K562 (cell line): ENCODE data around the gene WDR81. TPM values are rescaled to one million over a fixed set of nuclear protein-coding genes. Genes with fewer than 3 reads are reported as not detected.

ENCODE experiments used
- ARID1B ChIP-seq: fragments of 450-650 bp; IDR thresholded peaks from 2 replicates; pipeline ENCODE4 v1.6.1; 2016; ENCODE audit warnings: antibody characterized with exemption, mild to moderate bottlenecking, inconsistent platforms
- CEBPZ ChIP-seq: fragments of 150-350 bp; IDR thresholded peaks from 2 replicates; pipeline ENCODE4 v1.6.1; 2014; ENCODE audit warnings: low read depth, mild to moderate bottlenecking, low read length, borderline replicate concordance
- CLOCK ChIP-seq: fragments of 250-450 bp; sonication (Bioruptor Pico); IDR thresholded peaks from 2 replicates; pipeline ENCODE4 v1.4.0; 2020; ENCODE audit warnings: mild to moderate bottlenecking, moderate library complexity, borderline replicate concordance
- CREM ChIP-seq: IDR thresholded peaks from 2 replicates; pipeline ENCODE4 v1.6.1; 2014; ENCODE audit warnings: antibody characterized with exemption, low read depth
- EP300 ChIP-seq: IDR thresholded peaks from 2 replicates; pipeline ENCODE4 v1.6.1; 2012; ENCODE audit warnings: low read length, improper control_type of control experiment
- HDGF ChIP-seq: fragments of 450-650 bp; IDR thresholded peaks from 2 replicates; pipeline ENCODE4 v1.6.1; 2016
- HLTF ChIP-seq: fragments of 450-650 bp; IDR thresholded peaks from 2 replicates; pipeline ENCODE4 v1.6.1; 2016
- HMBOX1 ChIP-seq: sonication (generic); IDR thresholded peaks from 2 replicates; pipeline ENCODE4 v1.6.1; 2016
- KDM1A ChIP-seq, 2 experiments: fragments of 450-650 bp; IDR thresholded peaks; 2 replicates each; pipeline ENCODE4 v1.6.1; 2016; ENCODE audit warnings: mild to moderate bottlenecking in 2 of 2
- MXI1 ChIP-seq: IDR thresholded peaks from 2 replicates; pipeline ENCODE4 v1.6.1; 2011; ENCODE audit warnings: low read depth, mild to moderate bottlenecking, improper control_type of control experiment, low read length
- NCOR1 ChIP-seq: fragments of 450-650 bp; IDR thresholded peaks from 2 replicates; pipeline ENCODE4 v1.6.1; 2016; ENCODE audit warnings: mild to moderate bottlenecking, moderate library complexity
- NFIC ChIP-seq: fragments of 450-650 bp; IDR thresholded peaks from 2 replicates; pipeline ENCODE4 v1.6.1; 2017; ENCODE audit warnings: mild to moderate bottlenecking, inconsistent platforms
- POLR2AphosphoS5 ChIP-seq: IDR thresholded peaks from 2 replicates; pipeline ENCODE4 v1.6.1; 2011; ENCODE audit warnings: mild to moderate bottlenecking, low read depth, low read length, moderate library complexity; ENCODE audit not compliant: control insufficient read depth, insufficient read depth
- SMARCA4 ChIP-seq: fragments of 450-650 bp; IDR thresholded peaks from 2 replicates; pipeline ENCODE4 v1.6.1; 2016
- SMARCC2 ChIP-seq: fragments of 450-650 bp; IDR thresholded peaks from 2 replicates; pipeline ENCODE4 v1.6.1; 2017; ENCODE audit warnings: antibody characterized with exemption, moderate library complexity, mild to moderate bottlenecking, low read depth
- ZBTB34 ChIP-seq: fragments of 250-450 bp; sonication (Bioruptor Pico); IDR thresholded peaks from 2 replicates; pipeline ENCODE4 v1.8.0; 2021; ENCODE audit warnings: mild to moderate bottlenecking, moderate library complexity
- ZNF197 ChIP-seq: fragments of 200-800 bp; sonication (Bioruptor generic); IDR thresholded peaks from 2 replicates; pipeline ENCODE4 v1.6.1; 2016; ENCODE audit warnings: low read depth, missing genetic modification characterization, missing compliant biosample characterization
- ZNF23 ChIP-seq: fragments of 250-450 bp; sonication (Bioruptor Pico); IDR thresholded peaks from 2 replicates; pipeline ENCODE4 v1.4.0; 2020; ENCODE audit warnings: mild to moderate bottlenecking
- ZNF395 ChIP-seq: fragments of 200-800 bp; sonication (Bioruptor generic); IDR thresholded peaks from 2 replicates; pipeline ENCODE4 v1.6.1; 2017; ENCODE audit warnings: missing genetic modification characterization, missing compliant biosample characterization
- ZNF589 ChIP-seq: fragments of 200-800 bp; sonication (Bioruptor generic); IDR thresholded peaks from 2 replicates; pipeline ENCODE4 v1.6.1; 2016; ENCODE audit warnings: low read depth, missing genetic modification characterization, missing compliant biosample characterization
- polyA plus RNA-seq, 8 experiments: library from polyadenylated mRNA; depleted of rRNA in 4 of 8; stranded (reverse) in 5 of 8; unstranded in 3 of 8; fragments of >200 nt; fragmentation: Nextera tagmentation in 2 of 8; fragmentation: Illumina TruSeq in 1 of 8; extraction: Ambion mirVana in 2 of 8; extraction: Trizol in 1 of 8; gene quantifications; 2 replicates each; pipeline versions ENCODE4 v1.2.1 to v1.2.3, GENCODE V29; 2011 to 2014; ENCODE audit warnings: inconsistent platforms in 1 of 8, missing spikeins in 1 of 8
- total RNA-seq, 7 experiments: library from RNA; depleted of rRNA in 6 of 7; stranded (reverse); fragments of >200 nt in 6 of 7; fragmentation: Illumina TruSeq in 2 of 7; extraction: Trizol in 2 of 7; gene quantifications; 2 replicates each; pipeline versions ENCODE4 v1.2.1 to v1.2.3, GENCODE V29; 2011 to 2021; ENCODE audit warnings: low replicate concordance in 1 of 7

The WDR81 gene
- total and polyA plus RNA-seq, 9 of the 15 experiments (the other 6 are each of a cell fraction or from before 2014, with no cell fraction given) = 0.01 to 17.1 (median 3.3) TPM

GRCh38 chr17:1705004-1705403, 19.5 kb upstream of the WDR81 start (continued):
- TF ChIP-seq ARID1B (peak; percentile 81), HLTF (peak; percentile 44; the same call in 1 of the 2 replicates), SMARCC2 (no peak), EP300 (peak; percentile 38; the same call in 1 of the 2 replicates), NFIC (peak; percentile 65), ZNF589 (CRISPR knock-in tag) (peak; percentile 36; the same call in 1 of the 2 replicates), KDM1A (IDR thresholded peaks at IDR 0.05) (peak; percentile 56 to 66), ZNF395 (CRISPR knock-in tag) (0 out of 2 replicates have a peak, but pooled peaks have one; percentile 34), CLOCK (CRISPR knock-in tag) (no peak), ZNF197 (no peak), CREM (0 out of 2 replicates have a peak, but pooled peaks have one; percentile 5), HDGF (no peak), CEBPZ (no peak), HMBOX1 (0 out of 2 replicates have a peak, but pooled peaks have one; percentile 40), POLR2AphosphoS5 (0 out of 2 replicates have a peak, but pooled peaks have one; percentile 50), NCOR1 (peak; percentile 67), MXI1 (no peak), SMARCA4 (peak; percentile 42; the same call in 1 of the 2 replicates), ZNF23 (CRISPR knock-in tag) (no peak), ZBTB34 (CRISPR knock-in tag) (0 out of 2 replicates have a peak, but pooled peaks have one; percentile 2)
